ENCODE measurements around the gene SENP5.
"Not testable (repeated sequence)": the region's sequence is repeated elsewhere in the genome, so short reads cannot be mapped to it uniquely, and the experiment has no call there.

Gene SENP5, protein sequence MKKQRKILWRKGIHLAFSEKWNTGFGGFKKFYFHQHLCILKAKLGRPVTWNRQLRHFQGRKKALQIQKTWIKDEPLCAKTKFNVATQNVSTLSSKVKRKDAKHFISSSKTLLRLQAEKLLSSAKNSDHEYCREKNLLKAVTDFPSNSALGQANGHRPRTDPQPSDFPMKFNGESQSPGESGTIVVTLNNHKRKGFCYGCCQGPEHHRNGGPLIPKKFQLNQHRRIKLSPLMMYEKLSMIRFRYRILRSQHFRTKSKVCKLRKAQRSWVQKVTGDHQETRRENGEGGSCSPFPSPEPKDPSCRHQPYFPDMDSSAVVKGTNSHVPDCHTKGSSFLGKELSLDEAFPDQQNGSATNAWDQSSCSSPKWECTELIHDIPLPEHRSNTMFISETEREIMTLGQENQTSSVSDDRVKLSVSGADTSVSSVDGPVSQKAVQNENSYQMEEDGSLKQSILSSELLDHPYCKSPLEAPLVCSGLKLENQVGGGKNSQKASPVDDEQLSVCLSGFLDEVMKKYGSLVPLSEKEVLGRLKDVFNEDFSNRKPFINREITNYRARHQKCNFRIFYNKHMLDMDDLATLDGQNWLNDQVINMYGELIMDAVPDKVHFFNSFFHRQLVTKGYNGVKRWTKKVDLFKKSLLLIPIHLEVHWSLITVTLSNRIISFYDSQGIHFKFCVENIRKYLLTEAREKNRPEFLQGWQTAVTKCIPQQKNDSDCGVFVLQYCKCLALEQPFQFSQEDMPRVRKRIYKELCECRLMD

DNA sequence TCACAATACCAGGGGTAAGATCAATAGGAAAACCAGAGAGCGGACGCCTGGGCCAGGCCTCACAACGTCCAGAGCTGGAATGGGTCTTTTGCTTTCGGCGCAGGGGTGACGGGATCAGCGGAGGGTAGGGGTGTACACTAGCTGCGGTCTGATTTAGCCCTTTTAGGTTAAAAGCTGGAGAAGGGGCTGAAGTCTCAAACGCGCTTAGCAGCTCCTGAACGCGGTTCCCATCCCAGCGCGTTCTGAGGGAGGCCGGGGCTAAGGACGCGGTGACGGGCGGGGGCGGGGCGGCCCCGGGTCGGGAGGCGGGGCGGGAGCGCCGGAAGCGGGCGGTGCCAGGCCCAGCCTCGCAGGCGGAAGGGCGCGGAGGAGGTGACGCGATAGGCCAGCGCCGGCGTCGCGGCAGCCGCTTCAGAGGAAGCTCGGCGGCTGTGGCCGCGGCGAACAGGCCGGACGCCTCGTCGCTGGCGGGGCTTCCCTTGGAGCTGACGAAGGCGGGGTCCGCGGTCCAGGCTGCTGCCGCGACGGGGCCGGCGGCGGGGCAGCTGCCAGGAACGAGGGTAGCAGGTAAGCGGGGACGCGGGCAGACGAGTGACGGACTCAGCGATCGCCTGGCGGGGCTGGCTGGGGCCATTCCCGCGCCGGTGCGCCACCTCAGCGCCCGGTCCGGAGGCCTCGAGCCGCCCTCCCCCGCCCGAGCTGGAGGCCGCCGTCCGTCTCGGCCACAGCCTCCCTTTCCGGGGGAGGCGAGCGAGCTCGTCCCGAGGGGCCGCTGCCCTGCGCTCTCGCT, at the start of gene SENP5:
TSS of gene SENP5 (plus strand) at position 414 of the 790 bp plus-strand sequence. CDS start 17,262 bp downstream, outside the sequence.
- H3K4me1 ChIP-seq (ENCODE audit: control insufficient read depth, insufficient read depth, low read length): 0 out of 2 replicates have a peak, but pooled peaks cover 4% of the 10 kb centered on the region
- H3K9ac ChIP-seq (ENCODE audit: low read depth, low read length): peak within 1 kb of the TSS; percentile 77
- H3K36me3 ChIP-seq (ENCODE audit: control insufficient read depth, insufficient read depth, low read length): no peaks in the 10 kb centered on the region
- peak within 1 kb of the TSS; percentile 90 for H3K4me3 ChIP-seq (ENCODE audit: low read depth, low read length)
- H3K9me3 ChIP-seq (ENCODE audit: control insufficient read depth, insufficient read depth, low read length): no peaks in the 10 kb centered on the region
- no peaks in the 10 kb centered on the region for H3K27me3 ChIP-seq (ENCODE audit: control insufficient read depth, insufficient read depth, low read length)
- H3K27ac ChIP-seq (ENCODE audit: low read depth, low read length): peak within 1 kb of the TSS; percentile 88

DNA sequence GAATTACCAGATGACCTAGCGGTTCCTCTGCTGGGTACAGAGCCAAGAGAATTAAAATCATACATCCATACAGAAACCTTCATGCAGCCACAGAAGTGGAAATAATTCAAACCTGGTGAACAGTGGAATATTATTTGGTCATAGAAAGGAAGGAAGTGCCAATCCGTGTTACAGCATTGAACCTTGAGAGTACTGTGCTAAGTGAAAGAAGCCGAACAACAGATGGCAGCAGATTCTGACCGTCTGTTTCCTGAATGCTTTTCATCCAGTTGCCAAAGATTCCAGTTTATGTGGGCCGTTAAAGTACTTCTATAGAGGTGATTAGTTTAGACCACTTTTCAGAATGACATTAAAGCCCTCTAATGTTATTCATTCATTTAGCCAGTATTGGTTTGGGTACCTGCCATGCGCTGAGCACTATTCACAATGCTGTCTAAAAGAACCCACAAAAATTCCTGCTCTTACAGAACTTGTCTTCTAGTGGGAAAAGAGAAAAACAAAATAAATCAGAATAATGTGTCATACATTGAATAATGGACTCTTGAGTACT, 45.8 kb upstream of the SENP5 start:
- no peaks in the 10 kb centered on the region for H3K4me1 ChIP-seq (ENCODE audit: control insufficient read depth, insufficient read depth, low read length)
- no peak overlapping the region for H3K9ac ChIP-seq (ENCODE audit: low read depth, low read length)
- H3K27me3 ChIP-seq (ENCODE audit: control insufficient read depth, insufficient read depth, low read length): no peaks in the 10 kb centered on the region
- no peaks in the 10 kb centered on the region for H3K9me3 ChIP-seq (ENCODE audit: control insufficient read depth, insufficient read depth, low read length)
- H3K4me3 ChIP-seq (ENCODE audit: low read depth, low read length): no peak overlapping the region
- H3K36me3 ChIP-seq (ENCODE audit: control insufficient read depth, insufficient read depth, low read length): peaks cover 85% of the 10 kb centered on the region
- H3K27ac ChIP-seq (ENCODE audit: low read depth, low read length): no peak overlapping the region

DNA sequence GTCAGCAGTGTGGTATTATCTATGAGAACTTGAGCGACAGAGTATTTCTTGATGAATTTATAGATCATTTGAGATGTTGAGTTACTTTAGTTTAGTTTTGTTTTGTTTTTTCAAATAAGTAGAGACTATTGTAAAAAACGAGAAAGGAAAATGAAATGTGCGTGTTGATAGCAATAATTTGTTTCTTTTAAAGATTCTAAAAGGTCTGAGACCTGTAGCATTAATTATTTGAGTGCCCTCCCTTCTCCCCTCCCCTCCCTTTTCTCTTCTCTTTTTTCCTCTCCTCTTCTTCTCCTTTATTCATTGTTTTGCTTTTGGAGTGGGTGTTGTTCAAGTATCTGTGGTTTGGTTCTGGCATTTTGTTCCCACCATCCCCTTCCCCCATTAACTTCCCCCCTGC, 38.1 kb upstream of the SENP5 start:
- peaks cover 58% of the 10 kb centered on the region for H3K36me3 ChIP-seq (ENCODE audit: control insufficient read depth, insufficient read depth, low read length)
- H3K27me3 ChIP-seq (ENCODE audit: control insufficient read depth, insufficient read depth, low read length); H3K9me3 ChIP-seq (ENCODE audit: control insufficient read depth, insufficient read depth, low read length); H3K9ac ChIP-seq (ENCODE audit: low read depth, low read length); H3K27ac ChIP-seq (ENCODE audit: low read depth, low read length); H3K4me3 ChIP-seq (ENCODE audit: low read depth, low read length); H3K4me1 ChIP-seq (ENCODE audit: control insufficient read depth, insufficient read depth, low read length): not testable (repeated sequence)

DNA sequence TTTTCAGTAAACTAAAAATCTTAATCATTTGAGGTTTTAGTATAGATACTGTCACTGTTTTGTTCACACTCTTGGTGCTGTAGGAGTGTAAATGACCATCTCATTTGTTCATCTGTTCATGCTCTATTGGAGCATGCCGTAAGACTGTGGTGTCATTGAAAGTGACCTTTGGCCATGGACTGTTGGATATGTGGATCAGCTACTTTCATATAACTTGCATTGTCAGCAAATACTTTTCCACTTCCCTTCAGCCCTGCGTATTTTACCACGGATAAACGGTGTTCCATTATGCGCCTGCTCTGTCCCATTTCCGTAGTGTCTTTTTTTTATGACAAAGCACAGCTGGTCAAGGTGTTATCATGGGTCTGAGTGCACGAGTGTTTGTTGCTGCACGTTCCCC, 32.6 kb upstream of the SENP5 start:
- no peaks in the 10 kb centered on the region for H3K9me3 ChIP-seq (ENCODE audit: control insufficient read depth, insufficient read depth, low read length)
- H3K4me1 ChIP-seq (ENCODE audit: control insufficient read depth, insufficient read depth, low read length): no peaks in the 10 kb centered on the region
- no peak overlapping the region for H3K9ac ChIP-seq (ENCODE audit: low read depth, low read length)
- H3K27ac ChIP-seq (ENCODE audit: low read depth, low read length): no peak overlapping the region
- H3K27me3 ChIP-seq (ENCODE audit: control insufficient read depth, insufficient read depth, low read length): no peaks in the 10 kb centered on the region
- no peak overlapping the region for H3K4me3 ChIP-seq (ENCODE audit: low read depth, low read length)
- H3K36me3 ChIP-seq (ENCODE audit: control insufficient read depth, insufficient read depth, low read length): peaks cover 19% of the 10 kb centered on the region

DNA sequence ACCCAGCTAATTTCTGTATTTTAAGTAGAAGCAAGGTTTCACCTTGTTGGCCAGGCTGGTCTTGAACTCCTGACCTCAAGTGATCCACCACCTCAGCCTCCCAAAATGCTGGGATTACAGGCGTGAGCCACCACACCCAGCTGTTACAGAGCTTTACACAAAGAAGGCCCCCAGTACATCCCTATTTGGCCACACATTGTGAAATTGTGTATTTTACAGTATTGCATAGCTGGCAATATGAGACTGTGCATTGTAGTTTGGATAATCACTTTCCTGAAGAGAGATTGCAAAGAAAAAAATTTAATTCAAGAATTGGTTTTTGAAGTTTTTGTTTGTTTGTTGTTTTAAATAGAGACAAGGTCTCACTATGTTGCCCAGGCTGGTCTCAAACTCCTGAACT, 31.1 kb upstream of the SENP5 start:
- H3K36me3 ChIP-seq (ENCODE audit: control insufficient read depth, insufficient read depth, low read length); H3K27ac ChIP-seq (ENCODE audit: low read depth, low read length); H3K9ac ChIP-seq (ENCODE audit: low read depth, low read length); H3K4me3 ChIP-seq (ENCODE audit: low read depth, low read length); H3K4me1 ChIP-seq (ENCODE audit: control insufficient read depth, insufficient read depth, low read length); H3K9me3 ChIP-seq (ENCODE audit: control insufficient read depth, insufficient read depth, low read length); H3K27me3 ChIP-seq (ENCODE audit: control insufficient read depth, insufficient read depth, low read length): not testable (repeated sequence)

DNA sequence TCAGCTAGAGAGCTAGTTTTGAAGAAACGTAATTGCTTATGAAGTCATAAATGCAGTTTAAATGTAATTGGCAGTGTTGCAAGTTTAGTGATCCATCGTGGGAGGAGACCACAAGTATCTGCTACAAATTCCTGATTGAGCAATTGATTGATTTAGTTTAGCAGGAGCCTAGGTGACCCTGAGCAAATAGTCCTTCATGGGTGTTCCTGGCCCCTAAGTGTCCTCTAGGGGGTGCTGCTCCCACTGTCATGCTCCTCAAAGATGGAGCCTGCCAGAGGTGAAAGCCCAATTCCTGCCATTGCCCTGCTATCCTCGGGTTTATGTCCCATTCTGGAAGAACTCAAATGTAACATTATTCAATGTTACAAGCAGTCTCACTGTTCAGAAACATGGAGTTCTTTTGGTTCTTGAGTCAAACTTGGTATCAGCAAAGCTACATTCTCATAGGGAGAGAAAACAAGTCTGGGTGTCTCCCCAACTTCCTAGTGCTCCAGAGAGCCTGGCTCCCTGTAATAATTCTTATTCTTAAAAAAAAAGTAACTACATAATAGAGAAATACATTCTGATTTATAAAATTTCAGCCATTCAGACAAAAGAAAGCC, 29.8 kb upstream of the SENP5 start:
- Histone ChIP-seq H3K36me3 (ENCODE audit: control insufficient read depth, insufficient read depth, low read length) (no peaks in the 10 kb centered on the region), H3K4me3 (ENCODE audit: low read depth, low read length) (no peak overlapping the region), H3K9me3 (ENCODE audit: control insufficient read depth, insufficient read depth, low read length) (no peaks in the 10 kb centered on the region), H3K27ac (ENCODE audit: low read depth, low read length) (no peak overlapping the region), H3K27me3 (ENCODE audit: control insufficient read depth, insufficient read depth, low read length) (no peaks in the 10 kb centered on the region), H3K4me1 (ENCODE audit: control insufficient read depth, insufficient read depth, low read length) (no peaks in the 10 kb centered on the region), H3K9ac (ENCODE audit: low read depth, low read length) (no peak overlapping the region)

DNA sequence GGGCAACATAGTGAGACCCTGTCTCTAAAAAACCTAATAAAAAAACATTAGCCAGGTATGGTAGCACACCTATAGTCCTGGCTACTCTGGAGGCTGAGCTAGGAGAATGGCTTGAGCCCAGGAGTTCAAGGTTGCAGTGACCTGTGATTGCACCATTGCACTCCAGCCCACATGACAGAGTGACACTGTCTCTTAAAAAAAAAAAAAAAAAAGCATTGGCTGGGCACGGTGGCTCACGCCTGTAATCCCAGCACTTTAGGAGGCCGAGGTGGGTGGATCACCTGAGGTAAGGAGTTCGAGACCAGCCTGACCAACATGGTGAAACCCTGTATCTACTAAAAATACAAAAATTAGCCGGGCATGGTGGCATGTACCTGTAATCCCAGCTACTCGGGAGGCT, 28.4 kb upstream of the SENP5 start:
- not testable (repeated sequence) for H3K4me1 ChIP-seq (ENCODE audit: control insufficient read depth, insufficient read depth, low read length); H3K9me3 ChIP-seq (ENCODE audit: control insufficient read depth, insufficient read depth, low read length); H3K4me3 ChIP-seq (ENCODE audit: low read depth, low read length); H3K27me3 ChIP-seq (ENCODE audit: control insufficient read depth, insufficient read depth, low read length); H3K27ac ChIP-seq (ENCODE audit: low read depth, low read length); H3K36me3 ChIP-seq (ENCODE audit: control insufficient read depth, insufficient read depth, low read length); H3K9ac ChIP-seq (ENCODE audit: low read depth, low read length)

DNA sequence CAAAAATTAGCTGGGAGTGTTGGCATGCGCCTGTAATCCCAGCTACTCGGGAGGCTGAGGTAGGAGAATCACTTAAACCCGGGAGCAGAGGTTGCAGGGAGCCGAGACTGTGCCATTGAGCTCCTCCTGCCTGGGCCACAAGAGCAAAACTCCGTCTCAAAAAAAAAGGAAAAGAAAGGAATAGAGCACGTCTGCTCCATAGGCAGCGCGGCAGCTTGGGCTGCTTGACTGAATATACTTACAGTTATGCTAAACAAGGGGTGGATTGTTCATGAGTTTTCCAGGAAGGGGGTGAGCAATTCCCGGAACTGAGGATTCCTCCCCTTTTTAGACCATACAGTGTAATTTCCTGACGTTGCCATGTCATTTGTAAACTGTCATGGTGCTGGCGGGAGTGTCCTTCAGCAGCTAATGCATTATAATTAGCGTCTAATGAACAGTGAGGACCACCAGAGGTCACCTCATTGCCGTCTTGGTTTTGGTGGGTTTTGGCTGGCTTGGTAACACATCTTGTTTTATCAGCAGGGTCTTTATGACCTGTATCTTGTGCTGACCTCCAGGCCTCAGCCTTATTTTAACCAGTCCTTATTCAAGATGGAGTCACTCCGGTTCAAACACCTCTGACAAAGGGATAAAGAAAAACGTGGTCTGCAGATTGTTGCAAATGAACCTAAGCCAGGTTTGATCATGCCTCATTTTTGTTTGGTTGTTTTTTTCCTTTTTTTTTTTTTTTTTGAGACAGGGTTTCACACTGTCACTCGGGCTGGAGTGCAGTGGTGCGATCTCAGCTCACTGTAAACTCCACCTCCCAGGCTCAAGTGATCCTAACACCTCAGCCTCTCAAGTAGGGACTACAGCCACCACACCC, 24.9 kb upstream of the SENP5 start:
- Histone ChIP-seq H3K9ac (ENCODE audit: low read depth, low read length) (no peak overlapping the region), H3K27ac (ENCODE audit: low read depth, low read length) (no peak overlapping the region), H3K36me3 (ENCODE audit: control insufficient read depth, insufficient read depth, low read length) (no peaks in the 10 kb centered on the region), H3K4me3 (ENCODE audit: low read depth, low read length) (no peak overlapping the region), H3K27me3 (ENCODE audit: control insufficient read depth, insufficient read depth, low read length) (no peaks in the 10 kb centered on the region), H3K9me3 (ENCODE audit: control insufficient read depth, insufficient read depth, low read length) (peaks cover 7% of the 10 kb centered on the region), H3K4me1 (ENCODE audit: control insufficient read depth, insufficient read depth, low read length) (no peaks in the 10 kb centered on the region)

DNA sequence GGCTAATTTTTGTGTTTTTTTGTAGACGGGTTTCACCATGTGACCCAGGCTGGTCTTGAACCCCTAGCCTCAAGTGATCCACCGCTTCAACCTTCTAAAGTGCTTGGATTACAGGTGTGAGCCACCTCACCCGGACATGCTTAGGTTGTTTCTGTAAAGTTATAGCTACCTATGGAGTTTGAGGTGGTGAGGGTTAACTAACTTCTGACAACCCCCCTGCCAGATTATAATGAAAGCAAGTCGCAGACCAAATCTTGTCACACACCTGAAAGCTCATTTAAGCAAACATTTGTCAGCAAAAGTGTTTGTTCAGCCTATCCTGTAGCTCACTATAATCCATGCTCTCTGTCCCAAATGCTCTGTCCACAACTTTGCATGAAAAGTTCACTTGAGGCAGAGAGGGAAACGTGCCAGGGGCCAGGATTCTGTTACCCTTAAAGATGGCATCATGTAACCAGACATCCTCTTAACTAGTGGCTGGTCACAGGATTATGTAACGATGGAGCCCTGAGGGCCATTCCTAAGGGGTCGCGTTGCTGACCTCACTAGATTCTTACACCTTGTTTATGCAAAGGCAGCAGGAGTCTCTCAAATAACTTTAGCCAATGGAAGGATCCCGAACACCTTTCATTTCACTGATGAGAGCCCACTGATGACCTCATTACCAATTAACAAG, 24.1 kb upstream of the SENP5 start:
- H3K27ac ChIP-seq (ENCODE audit: low read depth, low read length): no peak overlapping the region
- no peaks in the 10 kb centered on the region for H3K27me3 ChIP-seq (ENCODE audit: control insufficient read depth, insufficient read depth, low read length)
- no peaks in the 10 kb centered on the region for H3K4me1 ChIP-seq (ENCODE audit: control insufficient read depth, insufficient read depth, low read length)
- no peak overlapping the region for H3K4me3 ChIP-seq (ENCODE audit: low read depth, low read length)
- H3K9me3 ChIP-seq (ENCODE audit: control insufficient read depth, insufficient read depth, low read length): peaks cover 10% of the 10 kb centered on the region
- no peaks in the 10 kb centered on the region for H3K36me3 ChIP-seq (ENCODE audit: control insufficient read depth, insufficient read depth, low read length)
- H3K9ac ChIP-seq (ENCODE audit: low read depth, low read length): no peak overlapping the region
